Measurements from ENCODE around the gene MTFMT. TPM values are rescaled to one million over a fixed set of nuclear protein-coding genes. Genes with fewer than 3 reads are reported as not detected.

MTFMT gene
- total and polyA plus RNA-seq, 2 experiments from 2014 or later = 16.8 to 18.2 TPM

DNA sequence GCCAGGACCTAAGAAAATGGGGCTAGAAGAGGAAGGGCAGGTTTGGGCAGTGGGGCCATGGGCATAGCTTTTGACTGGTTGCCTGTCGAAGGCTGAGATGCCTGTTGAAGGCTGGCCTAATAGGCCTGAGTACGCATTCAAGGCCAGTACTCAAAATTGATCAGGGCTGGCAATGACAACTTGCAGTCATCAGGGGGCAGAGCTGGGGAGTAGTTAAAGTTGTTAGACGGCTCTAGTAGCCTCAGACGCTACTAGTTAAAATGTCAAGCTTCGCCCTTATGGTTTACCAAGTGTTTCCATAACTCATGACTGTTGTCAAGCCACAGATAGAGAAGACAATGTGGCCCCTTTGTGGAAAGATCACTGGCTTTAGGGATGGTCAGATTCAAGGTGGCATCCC lies 68.4 kb downstream of the MTFMT start:
- DNase-seq (ENCODE audit: low spot score) = no peak
- Histone ChIP-seq H3K79me2 (no peaks in the 10 kb centered on the region), H3K27ac (no peak overlapping the region), H3K4me2 (no peak overlapping the region), H4K20me1 (ENCODE audit: insufficient read depth, poor library complexity, severe bottlenecking) (no peaks in the 10 kb centered on the region), H3K9me3 (ENCODE audit: low read depth) (no peaks in the 10 kb centered on the region), H3K9me2 (replicated peaks; ENCODE audit: insufficient read depth) (no peaks in the 10 kb centered on the region), H2AFZ (no peak overlapping the region), H3K36me3 (replicated peaks; ENCODE audit: insufficient read depth, low read depth) (no peaks in the 10 kb centered on the region), H3K4me1 (ENCODE audit: insufficient read depth) (no peaks in the 10 kb centered on the region), H3K27me3 (no peaks in the 10 kb centered on the region), H3K4me3 (no peak overlapping the region)
- TF ChIP-seq EZH2 (IDR thresholded peaks at IDR 0.05; ENCODE audit: borderline replicate concordance) (no peak), EZH2phosphoT487 (IDR thresholded peaks at IDR 0.05; ENCODE audit: low read depth, severe bottlenecking, unreplicated experiment) (no peak)
- TF ChIP-seq, protein P1, sequence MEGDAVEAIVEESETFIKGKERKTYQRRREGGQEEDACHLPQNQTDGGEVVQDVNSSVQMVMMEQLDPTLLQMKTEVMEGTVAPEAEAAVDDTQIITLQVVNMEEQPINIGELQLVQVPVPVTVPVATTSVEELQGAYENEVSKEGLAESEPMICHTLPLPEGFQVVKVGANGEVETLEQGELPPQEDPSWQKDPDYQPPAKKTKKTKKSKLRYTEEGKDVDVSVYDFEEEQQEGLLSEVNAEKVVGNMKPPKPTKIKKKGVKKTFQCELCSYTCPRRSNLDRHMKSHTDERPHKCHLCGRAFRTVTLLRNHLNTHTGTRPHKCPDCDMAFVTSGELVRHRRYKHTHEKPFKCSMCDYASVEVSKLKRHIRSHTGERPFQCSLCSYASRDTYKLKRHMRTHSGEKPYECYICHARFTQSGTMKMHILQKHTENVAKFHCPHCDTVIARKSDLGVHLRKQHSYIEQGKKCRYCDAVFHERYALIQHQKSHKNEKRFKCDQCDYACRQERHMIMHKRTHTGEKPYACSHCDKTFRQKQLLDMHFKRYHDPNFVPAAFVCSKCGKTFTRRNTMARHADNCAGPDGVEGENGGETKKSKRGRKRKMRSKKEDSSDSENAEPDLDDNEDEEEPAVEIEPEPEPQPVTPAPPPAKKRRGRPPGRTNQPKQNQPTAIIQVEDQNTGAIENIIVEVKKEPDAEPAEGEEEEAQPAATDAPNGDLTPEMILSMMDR (IDR thresholded peaks at IDR 0.05; ENCODE audit: poor library complexity) = no peak
- 97% methylated on average over 5 of the region's 5 CpGs for WGBS (ENCODE audit: low lambda C conversion rate, missing lambda C conversion rate)

DNA sequence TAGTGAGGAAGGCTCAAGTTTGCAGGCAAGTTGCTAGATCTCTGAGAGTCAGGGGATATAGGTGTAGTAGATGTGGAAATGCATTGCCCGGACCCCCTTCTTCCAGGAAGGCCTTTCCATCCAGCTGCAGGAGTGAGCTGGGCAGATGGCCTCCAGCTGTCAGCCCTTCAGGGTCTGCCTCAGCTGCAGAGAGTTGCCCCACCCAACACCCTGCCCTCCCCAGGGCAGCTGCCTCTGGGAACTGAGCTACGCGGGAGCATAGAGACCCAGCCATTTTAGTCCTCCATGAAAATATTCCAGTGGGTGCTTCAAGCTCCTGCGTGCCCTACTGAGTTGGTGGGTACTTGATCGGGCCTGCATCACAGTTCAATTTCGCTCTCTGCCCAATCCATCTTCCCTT lies 69.3 kb downstream of the MTFMT start:
- Histone ChIP-seq H3K9me3 (ENCODE audit: low read depth) (no peaks in the 10 kb centered on the region), H3K4me1 (ENCODE audit: insufficient read depth) (no peaks in the 10 kb centered on the region), H3K27me3 (no peaks in the 10 kb centered on the region), H3K36me3 (replicated peaks; ENCODE audit: insufficient read depth, low read depth) (no peaks in the 10 kb centered on the region), H3K4me3 (no peak overlapping the region), H3K4me2 (no peak overlapping the region), H4K20me1 (ENCODE audit: insufficient read depth, poor library complexity, severe bottlenecking) (no peaks in the 10 kb centered on the region), H2AFZ (no peak overlapping the region), H3K9me2 (replicated peaks; ENCODE audit: insufficient read depth) (no peaks in the 10 kb centered on the region), H3K79me2 (no peaks in the 10 kb centered on the region), H3K27ac (no peak overlapping the region)
- 99% methylated on average over 6 of the region's 6 CpGs for WGBS (ENCODE audit: low lambda C conversion rate, missing lambda C conversion rate)
- no peak for TF ChIP-seq EZH2 (IDR thresholded peaks at IDR 0.05; ENCODE audit: borderline replicate concordance)
- TF ChIP-seq, protein P1 (IDR thresholded peaks at IDR 0.05; ENCODE audit: poor library complexity) = no peak
- TF ChIP-seq EZH2phosphoT487 (IDR thresholded peaks at IDR 0.05; ENCODE audit: low read depth, severe bottlenecking, unreplicated experiment) = no peak
- no peak for DNase-seq (ENCODE audit: low spot score)

DNA sequence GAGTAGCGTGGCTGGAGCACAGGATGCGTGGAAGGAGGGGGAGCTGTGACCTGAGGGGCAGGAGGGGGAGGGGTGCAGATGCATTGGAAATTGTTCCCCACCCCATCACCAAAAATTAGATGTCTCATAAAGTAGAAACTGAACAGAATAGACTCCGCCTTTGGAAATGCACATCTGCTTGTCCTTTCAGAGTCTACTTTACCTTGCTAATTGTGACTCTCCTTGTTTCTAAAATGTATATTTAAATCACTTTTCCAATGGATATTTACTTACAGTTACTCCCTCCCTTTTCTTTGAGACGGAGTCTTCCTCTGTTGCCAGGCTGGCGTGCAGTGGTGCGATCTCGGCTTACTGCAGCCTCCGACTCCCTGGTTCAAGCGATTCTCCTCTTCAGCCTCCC lies 70.3 kb downstream of the MTFMT start:
- no peak for DNase-seq (ENCODE audit: low spot score)
- H4K20me1 ChIP-seq (ENCODE audit: insufficient read depth, poor library complexity, severe bottlenecking) = no peaks in the 10 kb centered on the region
- H3K4me1 ChIP-seq (ENCODE audit: insufficient read depth) = no peaks in the 10 kb centered on the region
- H3K27ac ChIP-seq = no peak overlapping the region
- no peaks in the 10 kb centered on the region for H3K79me2 ChIP-seq
- no peaks in the 10 kb centered on the region for H3K36me3 ChIP-seq (replicated peaks; ENCODE audit: insufficient read depth, low read depth)
- H3K4me3 ChIP-seq = no peak overlapping the region
- no peaks in the 10 kb centered on the region for H3K9me2 ChIP-seq (replicated peaks; ENCODE audit: insufficient read depth)
- TF ChIP-seq EZH2 (IDR thresholded peaks at IDR 0.05; ENCODE audit: borderline replicate concordance) (no peak), EZH2phosphoT487 (IDR thresholded peaks at IDR 0.05; ENCODE audit: low read depth, severe bottlenecking, unreplicated experiment) (no peak)
- TF ChIP-seq, protein P1 (IDR thresholded peaks at IDR 0.05; ENCODE audit: poor library complexity) = no peak
- no peaks in the 10 kb centered on the region for H3K9me3 ChIP-seq (ENCODE audit: low read depth)
- H2AFZ ChIP-seq = no peak overlapping the region
- WGBS (ENCODE audit: low lambda C conversion rate, missing lambda C conversion rate) = 98% methylated on average over 9 of the region's 9 CpGs
- H3K27me3 ChIP-seq = no peaks in the 10 kb centered on the region
- H3K4me2 ChIP-seq = no peak overlapping the region

DNA sequence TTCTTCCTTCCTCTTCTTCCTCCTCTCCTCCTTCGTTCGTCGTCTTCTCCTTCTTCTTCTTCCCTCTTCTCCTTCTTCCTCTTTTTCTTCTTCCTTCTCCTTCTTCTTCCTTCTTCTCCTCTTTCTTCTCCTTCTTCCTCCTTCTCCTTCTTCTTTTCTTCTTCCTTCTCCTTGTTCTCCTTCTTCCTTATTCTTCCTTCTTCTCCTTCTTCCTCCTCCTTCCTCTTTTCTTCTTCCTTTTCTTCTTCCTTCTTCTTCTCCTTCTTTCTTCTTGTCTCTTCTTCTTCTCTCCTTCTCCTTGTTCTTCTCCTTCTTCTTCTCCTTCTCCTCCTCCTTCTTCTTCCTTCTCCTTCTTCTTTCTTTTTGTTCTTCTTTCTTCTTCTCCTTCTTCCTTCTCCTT lies 75.0 kb downstream of the MTFMT start:
- DNase-seq (ENCODE audit: low spot score) = no peak
- no peaks in the 10 kb centered on the region for H3K36me3 ChIP-seq (replicated peaks; ENCODE audit: insufficient read depth, low read depth)
- no peak overlapping the region for H3K4me3 ChIP-seq
- TF ChIP-seq EZH2 (IDR thresholded peaks at IDR 0.05; ENCODE audit: borderline replicate concordance) = no peak
- no peak for TF ChIP-seq EZH2phosphoT487 (IDR thresholded peaks at IDR 0.05; ENCODE audit: low read depth, severe bottlenecking, unreplicated experiment)
- TF ChIP-seq, protein P1 (IDR thresholded peaks at IDR 0.05; ENCODE audit: poor library complexity) = no peak
- no peak overlapping the region for H2AFZ ChIP-seq
- no peak overlapping the region for H3K4me2 ChIP-seq
- no peaks in the 10 kb centered on the region for H3K27me3 ChIP-seq
- WGBS (ENCODE audit: low lambda C conversion rate, missing lambda C conversion rate) = 29% methylated on average over 3 of the region's 3 CpGs
- H3K79me2 ChIP-seq = no peaks in the 10 kb centered on the region
- no peaks in the 10 kb centered on the region for H3K9me2 ChIP-seq (replicated peaks; ENCODE audit: insufficient read depth)
- H4K20me1 ChIP-seq (ENCODE audit: insufficient read depth, poor library complexity, severe bottlenecking) = no peaks in the 10 kb centered on the region
- no peaks in the 10 kb centered on the region for H3K4me1 ChIP-seq (ENCODE audit: insufficient read depth)
- no peaks in the 10 kb centered on the region for H3K9me3 ChIP-seq (ENCODE audit: low read depth)
- H3K27ac ChIP-seq = no peak overlapping the region

All from hepatocyte (in vitro differentiated cells).